SHP77 (cell line): ENCODE data around the gene ZNF366.

ENCODE experiments used
- DNase-seq, 2 experiments: peaks; one replicate each; lab custom pipeline; 2025; lab: John Stamatoyannopoulos, UW

ZNF366 gene

DNA sequence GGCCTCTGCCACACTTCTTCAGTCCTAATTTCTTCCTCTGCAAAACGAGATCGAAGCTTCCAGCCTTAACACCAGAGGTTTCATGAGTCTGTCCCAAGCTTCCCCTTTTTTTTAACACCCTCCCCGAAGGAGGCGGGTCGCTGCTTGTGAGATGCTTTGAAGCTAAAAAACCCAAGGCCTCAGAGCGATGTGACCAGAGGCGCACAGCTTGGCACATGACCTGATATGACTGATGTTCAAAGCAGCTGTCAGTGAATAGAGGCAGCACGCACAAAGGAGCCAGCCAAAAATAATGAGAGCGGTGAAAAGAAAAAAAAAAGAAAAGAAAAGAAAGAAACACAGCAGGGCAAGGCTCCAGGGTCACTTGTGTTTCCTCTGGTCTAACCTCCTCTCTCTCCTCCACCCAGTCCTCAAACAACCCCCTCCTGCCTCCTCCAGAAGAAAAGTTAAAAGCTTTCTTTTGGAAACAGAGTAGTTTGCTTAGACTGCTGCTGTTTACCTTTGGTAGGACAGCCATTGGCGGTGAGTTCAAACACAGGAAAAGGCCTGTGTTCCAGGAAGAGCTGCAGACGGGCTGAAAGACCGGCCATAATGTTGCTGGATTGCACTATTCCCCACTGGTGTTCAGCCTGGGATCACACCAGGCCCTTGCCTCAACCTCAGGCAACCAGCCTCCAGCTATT, 10.9 kb upstream of the ZNF366 start:
- DNase-seq, result no peak

- no peak for DNase-seq
Observed at GRCh38 chr5:72516916-72517315, 9.7 kb upstream of the ZNF366 start.

- no peak for DNase-seq
Observed at GRCh38 chr5:72515211-72515610, 8.0 kb upstream of the ZNF366 start.

DNA sequence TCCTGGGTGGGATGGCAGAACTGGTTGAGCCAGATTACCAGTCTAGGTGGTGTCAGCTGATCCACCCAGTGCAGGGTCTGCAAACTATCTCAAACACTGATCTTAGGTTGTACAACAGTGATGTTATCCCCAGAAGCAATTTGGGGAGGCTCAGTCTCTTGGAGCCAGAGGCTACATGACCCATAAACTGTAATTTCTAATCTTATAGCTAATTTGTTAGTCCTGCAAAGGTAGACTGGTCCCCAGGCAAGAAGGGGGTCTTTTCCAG, 5.3 kb upstream of the ZNF366 start:
- DNase-seq, result no peak

- no peak for DNase-seq
Observed at GRCh38 chr5:72511774-72512592, 4.8 kb upstream of the ZNF366 start.

GRCh38 chr5:72511366-72511765, 4.2 kb upstream of the ZNF366 start:
- no peak for DNase-seq

DNA sequence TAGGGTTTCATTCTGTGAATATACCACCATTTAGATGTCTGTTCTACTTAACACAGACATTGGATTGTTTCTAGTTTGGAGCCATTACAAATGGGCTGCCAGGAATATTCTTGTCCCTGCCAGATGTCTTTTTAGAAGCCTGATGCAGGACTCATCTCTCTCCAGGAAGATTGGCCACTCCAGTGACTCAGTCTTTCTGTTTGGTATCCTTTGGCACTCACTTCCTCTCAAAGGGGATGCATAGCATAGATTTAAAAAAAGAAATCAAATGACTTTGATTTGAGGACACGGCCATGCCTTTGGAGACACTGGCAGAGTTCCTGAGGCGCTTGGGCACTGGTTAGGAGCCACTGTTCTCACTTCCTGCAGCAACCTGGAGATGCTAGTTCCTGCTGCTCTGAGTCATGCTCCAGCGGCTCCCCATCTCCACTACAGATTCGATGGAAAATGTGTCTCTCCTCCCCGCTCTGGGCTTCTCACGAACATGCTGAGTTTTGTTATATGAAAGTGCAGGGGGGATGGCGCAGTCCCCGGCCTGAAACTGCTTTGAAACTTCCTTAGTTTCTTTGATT, 3.5 kb upstream of the ZNF366 start:
- no peak for DNase-seq

DNA sequence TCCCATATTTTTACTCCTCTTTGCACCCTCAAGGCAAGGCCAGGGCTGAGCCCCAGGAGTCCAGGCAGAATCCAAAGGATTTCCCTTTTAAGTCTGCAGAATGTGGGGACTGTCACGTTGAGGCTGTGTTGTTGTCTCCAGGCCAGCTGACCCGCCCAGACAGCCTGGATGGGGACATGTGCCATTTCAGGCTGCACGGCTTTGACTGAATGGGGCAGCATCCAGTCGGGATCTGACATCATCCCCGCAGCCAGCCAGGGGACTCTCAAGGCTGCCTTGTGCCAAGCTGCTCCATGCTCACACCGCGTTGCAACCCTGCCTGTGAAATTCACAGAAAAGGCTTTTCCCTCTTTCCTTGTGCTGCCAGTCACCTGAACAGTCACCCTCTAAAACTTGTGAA, 2.2 kb upstream of the ZNF366 start:
- DNase-seq, result no peak

DNA sequence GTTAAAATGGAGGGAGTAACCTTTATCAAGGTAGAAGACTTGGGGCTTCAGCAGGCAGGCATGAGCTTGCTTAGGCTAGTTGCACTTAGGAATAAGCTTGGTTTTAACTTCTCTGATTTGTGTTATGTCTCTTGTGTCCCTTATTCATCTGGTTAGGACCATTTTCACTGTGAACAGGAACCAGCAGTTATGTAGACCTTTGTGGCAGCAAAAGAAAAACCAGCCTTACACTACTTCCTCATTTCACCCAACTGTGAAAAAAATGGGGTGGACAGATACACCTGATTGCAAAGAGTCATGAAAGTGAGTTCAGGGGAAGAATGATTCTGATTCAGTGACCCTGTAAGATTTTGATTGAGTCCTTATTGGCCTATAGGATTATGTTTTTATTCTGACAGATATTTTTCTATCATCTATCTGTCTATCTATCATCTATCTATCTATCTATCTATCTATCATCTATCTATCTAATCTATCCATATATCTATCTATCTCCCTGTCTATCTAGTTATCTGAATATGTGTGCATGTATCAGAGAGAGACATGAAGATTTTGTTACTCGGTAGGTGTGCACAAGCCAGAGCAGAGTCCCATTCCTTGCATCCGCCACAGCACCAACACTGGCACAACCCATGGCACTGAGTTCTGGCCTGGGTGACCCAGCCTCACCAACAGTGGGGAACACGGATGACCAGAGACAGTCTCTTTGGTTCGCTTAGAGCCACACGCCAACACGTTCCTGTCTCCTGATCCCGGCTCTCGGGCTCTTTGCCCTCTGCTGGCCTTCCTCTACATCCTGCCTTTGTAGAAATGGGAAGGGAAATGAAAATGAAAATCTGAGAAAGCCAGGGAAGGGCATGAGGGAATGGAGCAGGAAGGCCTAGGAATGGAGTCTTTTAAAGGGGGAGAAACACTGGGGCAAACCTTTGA, 1.3 kb upstream of the ZNF366 start:
- DNase-seq, result no peak

DNA sequence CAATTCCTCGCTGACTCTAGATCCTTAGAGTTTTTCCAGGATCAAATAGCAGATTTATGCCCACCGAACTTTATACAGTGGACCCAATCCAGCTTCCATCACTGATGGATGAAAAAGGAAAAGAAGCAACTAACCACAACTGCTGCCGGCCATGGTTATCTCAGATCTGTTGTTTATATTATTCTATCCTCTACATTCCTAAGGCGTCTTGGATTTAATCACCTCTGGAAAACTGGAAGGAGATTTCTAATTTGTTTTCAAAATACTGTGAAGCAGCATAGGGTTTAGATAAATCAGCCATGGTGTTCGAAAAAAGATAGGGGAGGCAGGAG, 663 bp upstream of the ZNF366 start:
- DNase-seq, result no peak

GRCh38 chr5:72506158-72506549, 1.1 kb downstream of the ZNF366 start:
- no peak for DNase-seq

GRCh38 chr5:72505539-72506157, 1.6 kb downstream of the ZNF366 start:
- DNase-seq, result no peak

GRCh38 chr5:72505016-72505415, 2.2 kb downstream of the ZNF366 start:
- no peak for DNase-seq

DNA sequence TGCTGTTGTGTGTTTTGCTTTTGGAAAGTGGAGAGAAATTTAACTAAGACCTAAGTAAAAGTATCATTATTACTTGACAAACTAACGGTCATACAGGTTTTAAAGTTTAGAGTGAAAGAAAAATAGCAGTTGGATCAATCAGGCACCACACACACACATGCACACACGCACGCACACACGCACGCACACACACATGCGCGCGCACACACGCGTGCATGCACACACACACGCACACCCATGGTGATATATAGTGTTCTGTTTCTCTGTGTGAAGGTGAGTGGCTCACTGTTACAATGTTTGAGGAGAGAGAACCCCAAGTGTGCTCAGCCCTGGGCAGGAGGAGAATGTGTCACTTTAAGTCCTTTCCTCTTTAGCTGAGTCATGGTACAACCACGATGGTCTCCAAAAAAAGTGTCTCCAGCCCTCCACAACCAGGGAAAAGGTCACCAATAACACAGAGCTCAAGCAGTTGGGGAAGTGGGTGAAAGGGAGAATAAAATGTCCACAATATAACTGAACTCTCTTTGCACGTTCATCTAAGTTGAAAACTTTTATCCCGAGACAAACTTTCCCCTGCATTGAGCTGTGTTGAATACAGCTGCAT, 3.2 kb downstream of the ZNF366 start:
- DNase-seq, result no peak

GRCh38 chr5:72501488-72501887, 5.7 kb downstream of the ZNF366 start:
- no peak for DNase-seq

DNA sequence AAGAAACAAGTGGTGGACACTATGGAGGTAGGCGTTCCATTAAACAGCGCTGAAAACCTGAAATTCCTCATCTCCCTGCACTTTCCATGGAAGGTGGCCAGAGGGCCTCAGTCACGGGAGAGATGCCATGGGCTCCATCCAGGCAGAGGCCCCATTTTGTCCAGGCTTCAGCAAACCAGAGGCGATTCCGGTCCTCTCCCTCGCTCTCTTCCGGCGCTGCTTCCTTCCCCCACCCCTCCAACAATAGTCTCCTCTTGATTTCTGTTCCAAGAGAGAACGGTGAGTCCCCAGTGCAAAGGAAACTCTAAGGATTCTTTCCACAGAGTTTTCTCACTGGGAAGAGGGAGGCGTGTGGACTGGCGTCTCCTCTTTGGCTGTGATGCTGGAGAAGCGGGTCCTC, 7.5 kb downstream of the ZNF366 start:
- no peak for DNase-seq

DNA sequence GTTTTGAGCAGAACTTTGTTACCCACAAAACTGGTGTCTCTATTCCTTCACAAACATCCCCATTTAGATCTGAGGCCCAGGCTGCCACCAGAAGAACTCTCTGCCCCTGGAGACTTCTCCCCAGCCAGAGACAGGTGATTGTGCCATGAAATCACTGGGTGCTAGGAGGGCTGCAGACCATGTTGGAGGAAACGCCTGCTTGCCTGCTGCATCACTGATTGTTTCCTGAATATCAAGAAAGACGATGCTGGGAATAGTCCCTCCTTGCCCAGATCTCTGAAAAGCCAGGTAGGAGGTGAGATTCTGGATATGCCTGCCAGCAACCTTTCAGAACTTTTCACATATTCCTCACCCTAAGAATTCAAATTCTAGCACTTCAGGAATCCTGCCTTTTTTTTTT, 8.1 kb downstream of the ZNF366 start:
- no peak for DNase-seq

GRCh38 chr5:72498284-72498683, 8.9 kb downstream of the ZNF366 start:
- no peak for DNase-seq

DNA sequence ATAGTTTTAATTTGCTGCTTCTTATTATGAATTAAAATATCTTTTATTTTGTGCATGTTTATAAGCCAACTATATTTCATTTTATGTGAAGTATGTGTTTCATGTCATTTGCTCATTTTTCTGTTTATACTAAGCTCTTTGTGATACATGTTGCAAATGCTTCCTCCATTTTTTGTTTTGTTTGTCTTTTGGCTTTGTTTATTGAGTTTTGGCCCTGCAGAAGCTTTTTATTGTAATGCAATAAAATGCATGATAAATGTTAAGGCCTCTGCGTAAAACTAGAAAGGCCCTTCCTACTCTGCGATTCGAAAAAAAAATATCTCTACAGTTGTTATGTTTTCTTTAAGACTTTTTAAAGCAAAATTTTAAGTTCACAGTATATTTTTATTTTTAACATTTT, 9.4 kb downstream of the ZNF366 start:
- no peak for DNase-seq

- DNase-seq, result no peak
Observed at GRCh38 chr5:72495410-72495809, 11.8 kb downstream of the ZNF366 start.

GRCh38 chr5:72494623-72495124, 12.5 kb downstream of the ZNF366 start:
- no peak for DNase-seq

- DNase-seq, result no peak
Observed at GRCh38 chr5:72489536-72489935, 17.7 kb downstream of the ZNF366 start.
